ENCODE results near the gene ARHGAP21. TPM values are rescaled to one million over a fixed set of nuclear protein-coding genes. Genes with fewer than 3 reads are reported as not detected.

The ARHGAP21 gene
- total RNA-seq, 4 donors from 2014 or later: 83.2 to 118 (median 86.3) TPM

GRCh38 chr10:24545585-24545984 is 178.1 kb downstream of the ARHGAP21 start:
- Histone ChIP-seq H3K27ac (no peak overlapping the region), H3K4me1 (no peaks in the 10 kb centered on the region), H3K9me3 (no peaks in the 10 kb centered on the region), H3K36me3 (peaks cover 32 to 50% of the 10 kb centered on the region in 2 donors), H3K4me3 (replicated peaks in 1 of 3) (no peak overlapping the region), H3K27me3 (no peaks in the 10 kb centered on the region)
- 96 to 97% methylated on average over 3 of the region's 3 CpGs for WGBS, 2 donors
- no peak for DNase-seq
- intact Hi-C loops (cut with DNase I): no loop called here
- no peak for TF ChIP-seq CTCF (IDR thresholded peaks at IDR 0.05)
- no peak for TF ChIP-seq POLR2A (IDR thresholded peaks at IDR 0.05)

GRCh38 chr10:24544776-24545175 is 178.9 kb downstream of the ARHGAP21 start:
- H3K27ac ChIP-seq: no peak overlapping the region
- no peaks in the 10 kb centered on the region for H3K9me3 ChIP-seq
- H3K36me3 ChIP-seq: peaks cover 35 to 58% of the 10 kb centered on the region in 2 donors
- DNase-seq: no peak
- H3K4me3 ChIP-seq (replicated peaks in 1 of 3): no peak overlapping the region
- TF ChIP-seq CTCF (IDR thresholded peaks at IDR 0.05) (no peak), POLR2A (IDR thresholded peaks at IDR 0.05) (no peak)
- 92 to 95% methylated on average over 10 of the region's 10 CpGs for WGBS, 2 donors
- H3K4me1 ChIP-seq: no peaks in the 10 kb centered on the region
- H3K27me3 ChIP-seq: no peaks in the 10 kb centered on the region
- intact Hi-C loops (cut with DNase I): no loop called here

- intact Hi-C loops (cut with DNase I): no loop called here
- Histone ChIP-seq H3K4me3 (replicated peaks in 1 of 3) (no peak overlapping the region), H3K9me3 (no peaks in the 10 kb centered on the region), H3K36me3 (peaks cover 46 to 65% of the 10 kb centered on the region in 2 donors), H3K4me1 (no peaks in the 10 kb centered on the region), H3K27me3 (no peaks in the 10 kb centered on the region), H3K27ac (no peak overlapping the region)
- 93 to 94% methylated on average over 14 of the region's 14 CpGs for WGBS, 2 donors
- TF ChIP-seq CTCF (IDR thresholded peaks at IDR 0.05): no peak
- TF ChIP-seq POLR2A (IDR thresholded peaks at IDR 0.05): no peak
- DNase-seq: no peak
Measured at GRCh38 chr10:24542314-24543270, 181.1 kb downstream of the ARHGAP21 start.

GRCh38 chr10:24541239-24541753 is 182.4 kb downstream of the ARHGAP21 start:
- no peak for DNase-seq
- Histone ChIP-seq H3K4me3 (replicated peaks in 1 of 3) (no peak overlapping the region), H3K4me1 (no peaks in the 10 kb centered on the region), H3K27me3 (no peaks in the 10 kb centered on the region), H3K36me3 (peaks cover 56 to 73% of the 10 kb centered on the region in 2 donors), H3K27ac (no peak overlapping the region), H3K9me3 (no peaks in the 10 kb centered on the region)
- WGBS, 2 donors: 86 to 90% methylated on average over 9 of the region's 9 CpGs
- TF ChIP-seq CTCF (IDR thresholded peaks at IDR 0.05): no peak
- no peak for TF ChIP-seq POLR2A (IDR thresholded peaks at IDR 0.05)
- intact Hi-C loops (cut with DNase I): no loop called here

GRCh38 chr10:24536636-24537035 is 187.1 kb downstream of the ARHGAP21 start:
- DNase-seq: no peak
- Histone ChIP-seq H3K27me3 (no peaks in the 10 kb centered on the region), H3K9me3 (no peaks in the 10 kb centered on the region), H3K36me3 (peaks cover 63 to 81% of the 10 kb centered on the region in 2 donors), H3K4me1 (no peaks in the 10 kb centered on the region), H3K27ac (no peak overlapping the region), H3K4me3 (replicated peaks in 1 of 3) (no peak overlapping the region)
- intact Hi-C loops (cut with DNase I): no loop called here
- no peak for TF ChIP-seq CTCF (IDR thresholded peaks at IDR 0.05)
- TF ChIP-seq POLR2A (IDR thresholded peaks at IDR 0.05): no peak
- 90% methylated on average over 11 of the region's 11 CpGs for WGBS, 2 donors

All from thyroid gland (tissue), 4 donors.